ENCODE measurements around the gene DYNC1H1. TPM values are rescaled to one million over a fixed set of nuclear protein-coding genes. Genes with fewer than 3 reads are reported as not detected.

The DYNC1H1 gene
- total RNA-seq, 1 experiment from 2014 or later, result 361 TPM

GRCh38 chr14:102055181-102055901, 91.0 kb downstream of the DYNC1H1 start:
- TF ChIP-seq SRF (IDR thresholded peaks at IDR 0.05; ENCODE audit: low read depth) (no peak), EZH2 (IDR thresholded peaks at IDR 0.05) (no peak), EGR1 (IDR thresholded peaks at IDR 0.05; ENCODE audit: low read depth) (no peak), YY1 (IDR thresholded peaks at IDR 0.05; ENCODE audit: extremely low read depth, insufficient replicate concordance, low read depth, low read length) (no peak), CBX3 (IDR thresholded peaks at IDR 0.05; ENCODE audit: low read depth) (no peak), FOSL1 (IDR thresholded peaks at IDR 0.05; ENCODE audit: low read depth) (no peak), CTCF (IDR thresholded peaks at IDR 0.05 in 2 of 3, conservative IDR thresholded peaks at IDR 0.05 in 1 of 3; ENCODE audit: borderline replicate concordance in 1 of 3, insufficient read depth in 1 of 3, low read depth in 2 of 3, low read length in 2 of 3) (no peak), POLR2AphosphoS5 (IDR thresholded peaks at IDR 0.05; ENCODE audit: low read depth, low read length) (no peak), ZFX (IDR thresholded peaks at IDR 0.05) (no peak)
- Histone ChIP-seq H4K20me1 (ENCODE audit: insufficient read depth) (no peaks in the 10 kb centered on the region), H3K9me3 (ENCODE audit: control insufficient read depth in 1 of 2, insufficient read depth in 1 of 2, low read depth in 1 of 2, low read length in 2 of 2) (no peaks in the 10 kb centered on the region), H2AFZ (ENCODE audit: low read depth, low read length, poor library complexity, severe bottlenecking) (no peak overlapping the region), H3K36me3 (ENCODE audit: control insufficient read depth in 1 of 2, insufficient read depth in 2 of 2, low read length in 2 of 2) (peaks cover 4 to 6% of the 10 kb centered on the region in 2 experiments; a peak in 3 of 4 replicates), H3K27ac (ENCODE audit: low read depth, low read length) (no peak overlapping the region), H3K9ac (ENCODE audit: low read length) (no peak overlapping the region), H3K4me3 (replicated peaks in 1 of 2; ENCODE audit: low read depth in 1 of 2, low read length in 2 of 2) (no peak overlapping the region), H3K79me2 (ENCODE audit: insufficient read depth, low read length) (no peaks in the 10 kb centered on the region), H3K4me2 (ENCODE audit: low read length) (no peak overlapping the region), H3K27me3 (ENCODE audit: insufficient read depth, low read length) (no peaks in the 10 kb centered on the region), H3K4me1 (ENCODE audit: control insufficient read depth in 1 of 2, insufficient read depth in 2 of 2, low read length in 2 of 2) (no peaks in the 10 kb centered on the region), H3K9me2 (ENCODE audit: insufficient read depth) (no peaks in the 10 kb centered on the region)
- ATAC-seq (peak; percentile 26; the same call in 1 of the 2 replicates), DNase-seq (ENCODE audit: low read depth, low spot score) (no peak)
- ChIA-PET CTCF (no interaction called here), RAD21 (ENCODE audit: low non-redundant PET in 1 of 2, low total read pairs in 2 of 2, uncharacterized antibody in 2 of 2, unreplicated experiment in 2 of 2) (no interaction called here), POLR2A (no interaction called here)
- intact Hi-C loops (cut with micrococcal nuclease), result no loop called here
- BruUV-seq (replicated peaks), result no TSS peak

Measured in HCT116 (cell line).